Mucosa of gallbladder (tissue), 1 donor: Measurements from ENCODE around the gene FBXL15. TPM values are rescaled to one million over a fixed set of nuclear protein-coding genes. Genes with fewer than 3 reads are reported as not detected.

Experiments used
- DNase-seq: peaks from one replicate; pipeline ENCODE4 v3.0.0-alpha.2; 2020; ENCODE audit warnings: low spot score
- total RNA-seq: library from RNA; stranded (reverse); gene quantifications from one replicate; pipeline ENCODE4 v1.2.1, GENCODE V29; 2021
- donor health status: DM: no; HTN: no; CAD: no.

The FBXL15 gene
- total RNA-seq, 1 donor from 2014 or later = 29.3 TPM

DNA sequence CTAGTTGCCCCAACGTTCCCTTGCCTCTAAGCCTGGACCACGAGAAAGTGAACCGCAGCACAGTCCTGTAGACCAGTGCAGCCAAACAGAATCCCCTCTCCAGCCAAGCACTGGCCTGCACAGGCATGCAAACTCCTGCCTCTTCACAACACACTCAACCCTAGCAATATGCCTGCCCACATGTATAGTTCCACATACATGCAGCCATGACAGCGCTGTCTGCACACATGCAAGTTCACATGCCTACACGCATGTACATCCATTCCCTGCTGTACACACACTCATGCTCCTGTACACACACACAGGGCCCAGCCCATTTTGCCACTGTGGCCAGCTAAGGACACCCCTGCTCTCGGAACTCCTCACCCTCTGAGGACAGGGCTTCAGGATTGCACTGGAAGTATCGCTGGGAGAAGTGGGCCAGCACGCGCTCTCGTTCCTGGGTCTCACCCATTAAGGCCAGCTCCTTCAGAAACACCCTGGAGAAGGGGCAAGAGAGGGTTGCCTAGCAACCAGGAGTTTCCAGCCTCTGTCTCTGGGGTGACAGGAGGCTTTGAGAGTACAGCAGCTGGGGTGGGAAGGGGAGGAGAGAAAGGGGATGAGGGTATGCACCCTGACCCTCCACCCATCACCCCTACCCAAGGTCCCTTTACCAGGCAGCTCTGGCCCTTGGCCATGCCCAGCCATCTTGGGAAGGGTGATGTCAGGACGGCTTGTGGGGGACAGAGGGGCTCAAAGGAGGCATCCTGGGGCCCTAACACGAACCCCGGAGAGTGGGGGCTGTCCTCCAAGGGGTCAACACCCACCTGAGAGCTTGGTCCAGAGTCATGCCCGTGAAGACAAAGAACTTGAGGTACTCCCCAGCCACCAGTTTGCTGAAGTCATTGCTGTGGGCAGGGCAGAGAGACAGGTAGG is 9.0 kb upstream of the FBXL15 start:
- DNase-seq = no peak

DNA sequence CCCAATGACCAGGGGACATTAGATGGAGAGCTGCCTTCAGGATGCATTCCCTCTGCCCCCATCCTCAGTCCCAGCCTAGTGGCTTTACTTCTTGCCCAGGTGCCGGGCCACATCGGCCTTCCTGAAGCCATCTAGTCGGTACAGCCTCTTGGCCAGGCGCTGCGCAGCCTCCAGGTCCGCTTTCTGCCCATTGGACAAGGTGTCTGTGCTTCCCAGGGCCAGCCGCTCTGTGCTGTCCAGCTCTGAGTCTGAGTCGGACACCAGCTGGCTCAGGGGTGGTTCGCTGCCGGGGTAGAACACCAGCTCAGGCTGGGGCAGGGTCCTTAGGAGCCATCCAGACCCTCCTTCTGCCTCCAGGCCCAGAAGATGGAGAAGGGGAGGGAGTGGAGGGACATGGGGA is 8.3 kb upstream of the FBXL15 start:
- no peak for DNase-seq

DNA sequence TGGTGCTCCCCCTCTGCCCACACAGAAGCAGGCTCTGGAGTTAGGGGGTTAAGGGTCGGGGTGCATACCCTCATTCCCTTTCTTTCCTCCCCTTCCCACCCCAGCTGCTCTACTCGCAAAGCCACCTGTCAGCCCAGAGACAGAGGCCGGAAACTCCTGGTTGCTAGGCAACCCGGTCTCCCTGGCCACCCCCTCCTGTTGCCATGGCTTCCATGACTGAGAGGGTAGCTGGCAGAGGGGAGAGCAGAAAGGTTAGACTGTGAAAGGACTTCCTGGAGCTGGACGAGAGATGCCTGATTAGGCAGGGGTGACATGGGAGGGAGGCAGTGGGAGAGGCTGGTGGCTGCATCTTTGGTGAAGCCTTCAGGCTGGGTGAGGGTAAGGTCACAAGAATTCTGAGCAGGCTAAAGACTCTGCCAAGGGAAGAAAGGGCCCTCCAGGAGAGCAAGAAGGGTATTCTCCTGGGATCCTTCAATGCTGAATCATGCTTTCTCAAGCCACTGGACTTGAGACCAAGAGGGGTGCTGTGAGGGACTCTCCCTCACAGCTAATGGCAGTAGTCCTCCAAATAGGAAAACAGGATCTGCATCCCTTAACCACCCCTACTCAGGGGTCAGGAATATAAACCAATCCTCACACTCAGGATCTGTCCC is 7.5 kb upstream of the FBXL15 start:
- DNase-seq = no peak

DNA sequence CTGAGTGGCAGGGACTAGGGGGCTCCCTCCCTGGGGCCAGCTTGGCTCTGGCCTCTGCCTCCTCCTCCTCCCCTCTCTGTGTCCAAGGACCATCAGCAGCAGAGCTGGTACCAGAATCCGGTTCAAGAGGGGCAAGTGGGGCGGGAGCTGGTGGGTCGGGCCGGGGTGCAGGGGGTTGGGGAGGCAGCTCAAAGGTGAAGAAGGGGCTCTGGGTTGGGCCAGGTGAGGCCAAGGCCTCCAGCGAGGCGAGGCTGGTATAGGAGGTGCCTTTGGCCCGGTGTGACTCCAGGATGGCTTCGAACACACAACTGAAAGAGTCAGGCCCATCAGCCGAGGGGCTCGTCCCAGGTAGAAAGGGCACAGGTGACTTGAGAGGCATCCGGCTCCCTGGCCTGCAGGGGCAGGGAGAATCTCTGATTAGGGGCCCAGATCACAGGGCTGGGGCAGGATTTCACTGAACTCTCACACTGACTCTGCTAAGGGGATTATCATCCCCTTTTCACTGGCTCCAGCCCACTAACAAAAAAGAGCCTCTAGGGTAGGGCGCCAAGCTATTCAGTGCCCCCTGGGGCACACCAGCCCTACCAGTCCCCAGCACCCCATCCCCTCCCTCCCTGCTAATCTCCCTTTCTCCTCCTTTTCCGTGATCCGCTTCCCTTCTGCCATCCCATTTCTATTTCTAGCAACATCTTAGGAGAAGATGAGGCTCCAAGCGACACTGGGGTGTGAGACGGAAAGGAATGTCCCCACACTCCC is 6.7 kb upstream of the FBXL15 start:
- DNase-seq = no peak

DNA sequence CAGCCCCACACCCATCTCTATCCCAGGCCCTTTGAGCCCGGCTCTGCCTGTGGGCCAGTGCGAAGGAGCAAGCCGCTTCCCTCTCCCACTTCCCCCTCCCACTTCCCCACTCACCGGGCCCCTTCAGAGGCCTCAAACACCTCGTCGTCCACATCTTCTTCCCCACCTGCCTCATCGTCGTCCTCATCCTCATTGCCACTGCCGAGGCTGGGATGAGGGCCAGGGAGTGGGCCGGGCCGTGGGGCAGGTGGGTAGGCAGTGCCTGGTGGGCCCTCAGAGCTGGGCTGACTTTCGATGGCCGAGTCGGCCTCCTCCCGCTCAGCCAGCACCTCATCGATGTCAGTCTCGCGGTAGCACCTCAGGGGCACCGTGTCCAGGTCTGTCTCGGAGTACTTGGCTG is 5.9 kb upstream of the FBXL15 start:
- no peak for DNase-seq

DNA sequence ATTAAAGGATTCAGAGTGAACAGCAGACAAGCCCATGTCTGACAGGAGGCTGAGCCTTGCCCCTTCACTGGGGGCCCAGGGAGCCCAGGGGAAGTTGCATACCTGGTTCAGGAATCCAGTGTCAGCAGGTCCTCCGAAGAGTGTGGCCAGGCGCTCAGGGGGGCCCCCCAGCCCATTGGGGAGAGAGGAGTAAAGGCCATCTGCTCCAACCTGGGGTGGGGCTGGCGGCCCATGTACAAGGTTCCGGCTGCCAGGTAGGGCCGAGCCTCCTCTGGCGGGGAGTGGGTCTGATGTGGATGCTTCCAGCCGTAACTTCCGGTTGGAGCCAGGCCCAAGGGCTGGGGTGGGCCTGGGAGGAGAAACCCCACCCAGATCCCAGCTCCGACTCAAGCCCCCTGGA is 4.4 kb upstream of the FBXL15 start:
- DNase-seq = no peak

DNA sequence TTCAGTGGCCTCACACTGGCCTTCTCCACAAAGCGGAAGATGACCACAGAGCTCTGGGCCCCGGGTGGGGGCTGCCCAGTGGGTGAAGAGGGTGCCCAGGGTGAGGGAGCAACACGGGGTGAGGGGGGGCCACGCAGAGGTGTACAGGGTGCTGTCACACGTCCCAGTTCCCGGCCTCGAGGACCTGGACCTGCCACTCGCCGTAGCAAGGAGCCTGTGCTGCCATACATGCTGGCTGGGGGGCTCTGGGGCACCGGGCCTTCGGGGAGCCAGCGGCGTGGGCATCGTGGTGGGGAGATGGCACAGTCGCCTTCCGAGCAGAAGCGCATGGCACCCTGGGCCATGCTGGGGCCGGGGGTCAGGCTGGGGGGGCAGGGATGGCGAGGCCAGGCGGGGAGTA is 3.9 kb upstream of the FBXL15 start:
- DNase-seq = no peak

DNA sequence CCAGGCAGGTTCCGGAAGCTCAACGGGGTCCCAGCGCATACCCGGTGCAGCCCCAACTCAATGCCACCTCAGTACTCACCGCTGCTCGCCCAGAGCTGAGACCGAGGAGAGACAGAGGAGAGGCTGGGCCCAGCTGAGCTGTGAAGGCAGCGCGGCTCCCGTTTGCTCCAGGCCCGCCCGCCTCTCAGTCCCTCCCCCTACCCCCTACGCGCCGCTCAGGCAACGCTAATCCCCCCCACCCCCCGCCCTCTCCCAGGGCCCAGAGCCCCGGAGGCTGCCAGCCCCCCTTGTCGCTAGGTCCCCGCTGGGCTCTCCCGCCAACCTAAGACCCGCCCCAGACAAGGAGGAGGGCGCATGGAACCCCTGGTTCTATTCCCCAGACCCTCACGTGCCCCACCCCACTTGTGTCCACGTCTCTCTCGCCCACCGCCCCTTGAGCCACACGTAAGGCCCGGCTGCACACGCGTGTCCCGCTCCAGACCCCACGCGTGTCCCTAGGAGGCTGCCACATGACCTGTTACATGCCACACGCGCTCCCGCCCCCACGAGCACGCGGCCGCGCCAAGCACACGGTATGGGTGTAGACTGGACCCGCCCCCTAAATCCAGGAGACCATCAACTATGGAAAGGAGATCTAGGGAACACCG is 1.9 kb upstream of the FBXL15 start, which contains the start of gene PSD:
Gene PSD, minus strand, starts transcription at position 164 of the 647 bp plus-strand sequence. CDS start 1,747 bp downstream, outside the sequence.
- DNase-seq = no peak

DNA sequence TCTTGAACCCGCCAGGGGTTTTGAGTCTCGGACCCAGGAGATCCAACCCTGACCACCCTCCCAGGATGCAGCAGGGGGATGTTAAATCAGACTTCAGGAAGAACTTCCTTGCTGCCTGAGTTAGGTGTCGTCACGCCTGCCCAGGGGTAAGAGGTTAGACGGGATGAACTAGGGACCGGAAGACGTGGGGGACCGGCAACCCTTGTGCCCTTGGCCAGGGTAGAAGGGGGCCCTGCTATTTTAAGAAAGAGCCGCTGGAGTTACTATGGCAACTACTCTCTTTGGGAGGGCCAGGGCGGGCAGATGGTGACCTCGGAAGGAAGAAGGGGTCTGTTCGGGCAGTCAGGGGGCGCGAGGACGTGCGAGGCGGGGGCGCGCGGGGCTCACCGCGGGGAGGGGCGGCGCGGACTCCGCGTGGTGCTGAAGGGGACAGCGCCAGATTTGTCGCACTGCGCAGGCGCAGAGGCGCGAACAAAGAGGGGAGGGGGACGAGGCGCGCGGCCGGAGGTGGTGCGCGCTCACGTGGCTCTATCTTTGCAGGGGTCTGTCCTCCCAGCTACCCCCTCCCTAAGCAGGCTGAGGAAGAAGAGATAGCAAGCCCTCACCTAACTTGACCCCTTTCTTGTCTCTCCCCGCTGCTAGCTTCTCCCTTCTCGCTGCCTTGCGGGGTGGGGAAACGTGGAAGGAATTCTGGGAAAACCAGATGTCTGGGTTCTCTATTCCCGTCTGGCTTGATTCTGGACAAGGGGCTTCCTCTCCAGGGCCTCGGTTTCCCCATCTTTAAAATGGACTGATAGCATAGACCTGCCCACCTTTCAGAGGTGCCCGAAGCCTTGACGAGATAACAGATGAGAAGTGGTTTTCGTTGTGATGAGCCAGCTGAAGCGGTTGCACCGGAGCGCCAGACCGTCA is 1.1 kb upstream of the FBXL15 start:
- no peak for DNase-seq

DNA sequence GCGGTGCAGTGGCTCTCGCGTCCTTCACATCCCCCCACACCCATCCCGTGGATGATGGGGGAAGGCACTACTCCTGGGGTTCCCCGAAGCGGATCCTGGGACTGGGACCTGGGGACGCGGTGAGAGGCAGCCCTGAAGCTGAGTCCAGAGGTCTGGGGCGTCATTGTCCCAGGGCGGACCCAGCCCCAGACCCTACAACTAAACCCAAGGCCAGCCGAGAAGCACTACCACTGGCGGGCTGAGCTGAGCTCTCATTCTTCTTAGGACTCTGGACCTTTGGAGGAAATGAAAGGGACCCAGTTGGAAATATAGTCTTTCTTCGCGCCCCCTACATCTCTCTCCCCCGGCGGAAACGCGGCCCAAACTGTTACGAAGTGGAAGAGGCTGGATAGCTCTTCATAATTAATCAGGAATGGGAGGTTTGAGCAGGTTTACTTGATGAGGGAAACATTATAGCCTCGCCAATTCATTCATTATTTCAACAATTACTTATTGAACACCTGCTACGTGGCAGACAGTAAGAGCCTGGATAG is 389 bp upstream of the FBXL15 start:
- no peak for DNase-seq

DNA sequence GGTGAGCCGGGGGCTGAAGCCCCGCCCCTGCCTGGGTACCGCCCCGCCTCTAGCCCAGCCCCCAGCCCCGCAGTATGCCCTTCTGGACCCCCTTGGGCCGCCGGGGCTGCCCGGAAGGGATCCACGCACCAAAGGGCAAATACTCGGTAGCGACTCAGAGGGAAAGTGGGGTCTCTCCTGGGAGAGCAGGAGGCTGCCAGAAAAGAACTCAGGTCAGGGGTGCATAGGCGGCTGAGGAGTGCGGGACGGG is 796 bp downstream of the FBXL15 start:
- no peak for DNase-seq

DNA sequence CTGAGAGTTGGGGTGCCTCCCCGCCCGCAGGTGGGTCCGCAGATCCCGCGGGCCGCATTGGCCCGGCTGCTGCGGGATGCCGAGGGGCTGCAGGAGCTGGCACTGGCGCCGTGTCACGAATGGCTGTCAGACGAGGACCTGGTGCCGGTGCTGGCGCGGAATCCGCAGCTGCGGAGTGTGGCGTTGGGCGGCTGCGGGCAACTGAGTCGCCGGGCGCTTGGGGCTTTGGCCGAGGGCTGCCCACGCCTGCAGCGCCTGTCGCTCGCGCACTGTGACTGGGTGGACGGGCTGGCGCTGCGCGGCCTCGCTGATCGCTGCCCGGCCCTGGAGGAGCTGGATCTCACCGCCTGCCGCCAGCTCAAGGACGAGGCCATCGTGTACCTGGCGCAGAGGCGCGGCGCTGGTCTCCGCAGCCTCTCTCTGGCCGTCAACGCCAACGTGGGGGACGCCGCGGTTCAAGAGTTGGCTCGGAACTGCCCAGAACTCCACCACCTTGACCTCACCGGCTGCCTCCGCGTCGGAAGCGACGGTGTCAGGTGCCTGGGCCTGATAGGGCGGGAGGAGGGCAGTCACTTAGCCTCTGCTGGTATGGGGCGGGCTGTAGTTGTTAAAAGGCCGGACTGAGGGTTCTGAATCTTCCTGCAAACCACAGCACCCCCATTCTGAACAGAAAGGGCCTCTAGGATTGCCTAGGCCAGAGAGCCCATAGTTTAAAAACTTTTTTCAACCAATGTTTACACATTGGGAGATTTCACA is 1.3 kb downstream of the FBXL15 start:
- DNase-seq = no peak

DNA sequence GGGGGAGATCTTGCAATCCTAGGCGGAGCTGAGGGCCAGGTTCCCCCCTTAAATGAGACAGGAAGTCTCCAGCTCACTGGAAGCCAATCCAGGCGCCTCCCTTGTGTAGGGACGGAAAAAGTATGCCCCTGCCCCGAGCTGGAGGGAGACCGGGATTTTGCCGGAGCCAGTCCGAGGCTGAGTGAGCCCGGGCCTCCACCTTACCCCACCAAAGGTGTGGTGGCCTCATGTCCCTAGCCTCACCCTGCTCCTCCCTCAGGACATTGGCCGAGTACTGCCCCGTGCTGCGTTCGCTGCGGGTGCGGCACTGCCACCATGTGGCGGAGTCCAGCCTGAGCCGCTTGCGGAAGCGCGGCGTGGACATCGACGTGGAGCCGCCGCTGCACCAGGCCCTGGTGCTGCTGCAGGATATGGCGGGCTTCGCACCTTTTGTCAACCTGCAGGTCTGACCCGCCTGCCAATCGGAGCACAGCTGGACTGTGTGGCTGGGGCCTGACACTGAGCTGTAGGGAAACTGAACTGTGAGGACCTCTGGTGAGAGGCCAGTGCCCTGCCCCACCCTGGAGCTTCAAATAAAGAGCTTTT is 2.0 kb downstream of the FBXL15 start:
- peak; percentile 82 for DNase-seq

DNA sequence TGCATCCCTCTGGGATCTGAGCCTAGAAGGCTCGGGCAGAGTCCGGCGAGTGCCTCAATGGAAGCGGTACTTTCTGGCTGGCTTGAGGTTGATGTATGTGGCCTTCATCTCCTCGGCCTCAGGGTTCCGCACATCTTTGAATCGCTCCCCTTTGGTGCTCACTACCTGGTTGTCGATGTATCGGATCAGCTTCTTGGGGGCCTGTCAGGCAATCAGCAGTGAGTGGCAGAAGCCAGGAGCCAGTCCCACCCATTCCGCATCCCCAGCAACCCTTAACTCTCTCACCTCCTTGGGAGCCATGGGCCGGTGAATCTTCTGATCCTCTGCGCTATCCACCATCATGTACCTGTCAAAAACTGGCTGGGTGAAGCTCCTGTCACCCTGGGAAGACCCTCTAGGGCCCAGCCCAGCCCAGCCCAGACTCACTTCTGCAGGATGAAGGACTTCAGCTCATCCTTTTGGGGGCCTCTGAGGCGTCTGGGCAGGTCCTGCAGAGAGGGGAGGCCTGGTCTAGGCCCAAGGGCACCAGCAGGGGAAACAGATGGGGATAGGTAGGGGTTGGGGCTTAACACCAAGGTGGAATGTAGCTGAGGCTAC is 2.8 kb downstream of the FBXL15 start:
- DNase-seq = no peak

DNA sequence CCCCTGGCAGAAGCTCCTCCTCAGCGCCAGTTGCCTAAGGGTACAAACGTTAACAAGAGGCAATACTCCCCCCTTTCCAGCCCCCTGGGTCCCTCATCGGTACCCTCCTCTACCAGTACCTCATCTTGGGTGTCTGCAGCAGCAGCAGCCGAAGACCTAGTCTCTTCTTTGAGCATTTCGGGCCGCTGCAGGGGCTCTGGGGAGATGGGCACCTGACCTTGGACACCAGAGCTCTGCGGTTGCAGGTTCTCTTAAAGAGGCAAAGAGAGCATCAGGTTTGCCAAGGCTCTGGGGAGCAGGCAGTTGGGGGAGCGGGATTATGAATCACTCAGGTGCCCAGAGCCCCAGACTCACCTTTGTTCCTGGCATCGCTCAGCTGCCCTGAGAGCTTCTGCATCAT is 3.5 kb downstream of the FBXL15 start:
- DNase-seq = no peak

DNA sequence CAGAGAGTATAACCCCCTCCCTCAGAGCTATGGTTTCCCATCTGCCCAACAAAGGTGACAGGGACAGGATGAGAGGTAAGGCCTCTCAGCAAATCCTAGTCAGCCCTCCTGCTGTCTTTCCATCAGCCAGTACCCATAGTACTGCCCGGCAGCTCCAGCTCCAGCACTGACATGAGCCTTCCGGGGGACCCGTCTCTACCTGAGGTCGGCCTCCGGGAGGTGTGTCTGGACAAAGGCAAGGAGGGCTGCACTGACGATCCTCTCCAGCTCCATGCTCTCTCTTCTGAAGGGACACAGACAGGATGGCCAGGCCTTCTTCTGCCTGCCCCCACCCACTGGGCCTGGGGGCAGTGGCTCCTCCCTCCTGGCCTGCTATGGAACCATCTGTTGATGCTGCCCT is 4.3 kb downstream of the FBXL15 start:
- DNase-seq = no peak

DNA sequence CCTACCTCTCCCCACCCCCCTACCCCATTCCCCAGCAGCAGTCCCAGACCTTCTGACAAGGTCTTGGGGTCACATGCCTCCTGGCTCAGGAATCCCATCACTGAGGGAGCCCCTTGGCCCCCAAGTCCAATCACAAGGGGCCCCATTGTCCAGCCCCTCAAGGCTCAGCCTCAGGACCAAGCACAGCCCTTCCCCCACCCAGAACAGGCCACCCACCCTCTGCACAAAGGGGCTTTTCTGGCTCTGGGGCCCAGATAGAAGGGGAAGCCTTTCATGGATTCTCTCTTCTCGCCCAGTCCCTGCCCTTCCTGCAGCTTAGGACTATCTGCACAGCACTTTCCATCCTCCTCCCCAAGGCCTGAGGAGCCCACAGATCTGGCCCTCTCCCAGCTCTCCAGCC is 4.8 kb downstream of the FBXL15 start:
- DNase-seq = no peak

DNA sequence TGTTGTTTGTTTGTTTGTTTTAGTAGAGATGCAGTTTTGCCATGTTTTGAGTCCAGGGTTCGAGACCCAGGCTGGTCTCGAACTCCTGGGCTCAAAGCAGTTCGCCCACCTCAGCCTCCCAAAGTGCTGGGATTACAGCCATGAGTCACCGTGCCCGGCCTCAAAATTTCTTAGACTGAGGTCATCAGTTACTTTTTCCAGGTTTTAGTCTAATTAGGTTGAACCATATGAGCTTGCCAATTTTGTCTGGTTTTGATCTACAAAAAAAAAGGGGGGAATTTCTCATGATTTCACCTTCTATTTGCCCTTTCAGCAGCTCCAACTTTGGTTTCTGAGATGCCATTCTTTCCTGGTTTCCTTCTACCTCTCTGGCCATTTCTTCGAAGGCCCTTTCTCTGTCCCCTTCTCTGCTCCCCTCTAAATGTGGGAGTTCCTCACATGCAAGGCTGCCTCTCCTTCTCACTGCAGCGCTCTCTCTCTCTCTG is 6.2 kb downstream of the FBXL15 start:
- no peak for DNase-seq

DNA sequence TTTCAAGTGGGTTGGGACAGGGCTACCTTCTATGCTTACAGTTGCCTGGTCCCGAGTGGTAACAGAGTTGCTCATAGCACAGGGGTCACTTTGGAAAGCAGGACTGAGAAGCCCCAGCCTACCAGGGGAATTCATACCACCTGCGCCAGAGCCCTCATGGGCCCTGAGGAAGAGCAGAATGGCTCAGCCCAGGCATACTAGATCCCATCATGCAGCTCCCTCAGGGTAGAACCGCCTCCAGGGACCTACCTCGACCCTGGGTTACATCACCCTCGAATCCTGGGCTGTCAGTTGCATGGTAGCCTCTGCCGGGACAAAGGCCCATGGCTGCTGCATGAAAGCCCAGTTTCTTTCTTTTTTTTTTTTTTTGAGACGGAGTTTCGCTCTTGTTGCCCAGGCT is 8.8 kb downstream of the FBXL15 start:
- no peak for DNase-seq
